Loucy (cell line): ENCODE measurements around the gene EMC7.
A peak's percentile ranks its signal among the peaks of the same experiment; 100 is the strongest.

Source experiments
- H2AFZ ChIP-seq: fragments of 200-600 bp; sonication (generic); 2 replicates; pipeline ENCODE4 v1.6.0; 2016; ENCODE audit warnings: antibody characterized with exemption, mild to moderate bottlenecking, low read length, moderate library complexity
- H3F3A ChIP-seq: fragments of 200-600 bp; 2 replicates; pipeline ENCODE4 v1.6.0; 2016; ENCODE audit warnings: antibody characterized with exemption, low read depth, mild to moderate bottlenecking
- H3K27me3 ChIP-seq: fragments of 200-600 bp; sonication (generic); 2 replicates; pipeline ENCODE4 v1.6.1; 2014; ENCODE audit warnings: low read length, mild to moderate bottlenecking; ENCODE audit not compliant: insufficient read depth, poor library complexity, severe bottlenecking
- H3K36me3 ChIP-seq: fragments of 200-600 bp; sonication (generic); 2 replicates; pipeline ENCODE4 v1.6.1; 2016; ENCODE audit warnings: low read length; ENCODE audit not compliant: insufficient read depth
- H3K4me1 ChIP-seq: fragments of 200-600 bp; sonication (generic); 2 replicates; pipeline ENCODE4 v1.5.1; 2014; ENCODE audit warnings: low read length, mild to moderate bottlenecking; ENCODE audit not compliant: insufficient read depth, poor library complexity, severe bottlenecking
- H3K4me2 ChIP-seq: fragments of 200-600 bp; sonication (generic); 2 replicates; pipeline ENCODE4 v1.6.0; 2014; ENCODE audit warnings: antibody characterized with exemption, low read length, low read depth, mild to moderate bottlenecking; ENCODE audit not compliant: poor library complexity, severe bottlenecking
- H3K4me3 ChIP-seq: fragments of 200-600 bp; sonication (generic); 2 replicates; pipeline ENCODE4 v1.5.1; 2014; ENCODE audit warnings: low read length, mild to moderate bottlenecking, mixed read lengths; ENCODE audit not compliant: poor library complexity, severe bottlenecking
- H3K79me2 ChIP-seq: fragments of 200-600 bp; sonication (generic); 2 replicates; pipeline ENCODE4 v1.6.1; 2014; ENCODE audit warnings: low read length; ENCODE audit not compliant: insufficient read depth
- H3K9ac ChIP-seq: fragments of 200-600 bp; sonication (generic); 2 replicates; pipeline ENCODE4 v1.6.0; 2014; ENCODE audit warnings: mild to moderate bottlenecking, low read depth, low read length, moderate library complexity; ENCODE audit not compliant: poor library complexity, severe bottlenecking
- H3K9me2 ChIP-seq: fragments of 200-600 bp; sonication (generic); replicated peaks from 2 replicates; pipeline ENCODE4 v1.6.1; 2016; ENCODE audit warnings: low read depth, low read length, mixed read lengths
- H3K9me3 ChIP-seq: fragments of 200-600 bp; sonication (generic); 2 replicates; pipeline ENCODE4 v1.6.1; 2014; ENCODE audit warnings: mild to moderate bottlenecking, antibody characterized with exemption, low read length, low read depth; ENCODE audit not compliant: insufficient read depth
- H4K20me1 ChIP-seq: fragments of 200-600 bp; sonication (generic); 2 replicates; pipeline ENCODE4 v1.6.0; 2014; ENCODE audit warnings: antibody characterized with exemption, low read length, mild to moderate bottlenecking; ENCODE audit not compliant: insufficient read depth, poor library complexity, severe bottlenecking
- CTCF ChIP-seq: fragments of 200-600 bp; sonication (generic); conservative IDR thresholded peaks from 2 replicates; pipeline ENCODE4 v1.5.1; 2014; ENCODE audit warnings: mild to moderate bottlenecking, antibody characterized with exemption, low read length
- EZH2phosphoT487 ChIP-seq: fragments of 200-600 bp; IDR thresholded peaks from 2 replicates; pipeline ENCODE4 v1.6.1; 2018; ENCODE audit warnings: antibody characterized with exemption, mild to moderate bottlenecking, moderate library complexity, borderline replicate concordance

The EMC7 gene

GRCh38 chr15:34038871-34039789, 62.5 kb downstream of the EMC7 start, which contains the start of gene AVEN:
Gene AVEN, minus strand, starts transcription at chr15:34039204. Its CDS starts 158 bp downstream, at chr15:34039046.
- H3K9ac ChIP-seq: peak within 1 kb of the TSS; percentile 86
- peaks cover 21% of the 10 kb centered on the region for H3K79me2 ChIP-seq
- no peaks in the 10 kb centered on the region for H4K20me1 ChIP-seq

GRCh38 chr15:34038023-34038870, 63.4 kb downstream of the EMC7 start:
- H3K79me2 ChIP-seq: peaks cover 21% of the 10 kb centered on the region
- peak overlapping the region; percentile 99 for H2AFZ ChIP-seq
- TF ChIP-seq CTCF (no peak), EZH2phosphoT487 (no peak)
- H3K9ac ChIP-seq: peak overlapping the region; percentile 86
- H4K20me1 ChIP-seq: no peaks in the 10 kb centered on the region
- peak overlapping the region; percentile 71 for H3K4me2 ChIP-seq
- no peaks in the 10 kb centered on the region for H3K9me3 ChIP-seq
- no peaks in the 10 kb centered on the region for H3K9me2 ChIP-seq
- H3K27me3 ChIP-seq: no peaks in the 10 kb centered on the region
- peaks cover 28% of the 10 kb centered on the region for H3K4me1 ChIP-seq
- H3K36me3 ChIP-seq: no peaks in the 10 kb centered on the region
- peak overlapping the region; percentile 99 for H3K4me3 ChIP-seq
- 0 out of 2 replicates have a peak, but pooled peaks cover 5% of the 10 kb centered on the region for H3F3A ChIP-seq

More at GRCh38 chr15:34038871-34039789, 62.5 kb downstream of the EMC7 start, which contains the start of gene AVEN:
- no peaks in the 10 kb centered on the region for H3K36me3 ChIP-seq
- H2AFZ ChIP-seq: peak within 1 kb of the TSS; percentile 99
- peaks cover 28% of the 10 kb centered on the region for H3K4me1 ChIP-seq
- H3K4me2 ChIP-seq: peak within 1 kb of the TSS; percentile 85
- TF ChIP-seq EZH2phosphoT487 (no peak), CTCF (no peak)
- H3K27me3 ChIP-seq: no peaks in the 10 kb centered on the region
- no peaks in the 10 kb centered on the region for H3K9me2 ChIP-seq
- H3K9me3 ChIP-seq: no peaks in the 10 kb centered on the region
- 0 out of 2 replicates have a peak, but pooled peaks cover 5% of the 10 kb centered on the region for H3F3A ChIP-seq
- peak within 1 kb of the TSS; percentile 99 for H3K4me3 ChIP-seq
